Testis (tissue), 3 donors: ENCODE measurements around the gene RPS6KA4. TPM values are rescaled to one million over a fixed set of nuclear protein-coding genes. Genes with fewer than 3 reads are reported as not detected.

ENCODE experiments used
- DNase-seq: peaks from one replicate; pipeline ENCODE4 v3.0.0-alpha.2; 2019
- H3K27ac ChIP-seq, 2 donors: fragments of 200-600 bp; sonication (generic); one replicate each; pipeline ENCODE4 v1.5.1; 2019
- H3K27me3 ChIP-seq: fragments of 200-600 bp; sonication (generic); one replicate; pipeline ENCODE4 v1.5.1; 2019
- H3K36me3 ChIP-seq: fragments of 200-600 bp; sonication (generic); one replicate; pipeline ENCODE4 v1.5.1; 2017; ENCODE audit warnings: low read depth; ENCODE audit errors: missing control alignments
- H3K4me1 ChIP-seq: fragments of 200-600 bp; sonication (generic); one replicate; pipeline ENCODE4 v1.5.1; 2019
- H3K4me3 ChIP-seq, 2 donors: fragments of 200-600 bp; sonication (generic); one replicate each; pipeline ENCODE4 v1.5.1; 2017 to 2019
- H3K9me3 ChIP-seq: fragments of 200-600 bp; sonication (generic); one replicate; pipeline ENCODE4 v1.5.1; 2017
- POLR2A ChIP-seq: fragments of 450-650 bp; IDR thresholded peaks from one replicate; pipeline ENCODE4 v1.6.1; 2017; ENCODE audit warnings: antibody characterized with exemption, mild to moderate bottlenecking, moderate library complexity
- WGBS, 2 donors: methylation state at CpG; one replicate each; pipeline ENCODE4 v1.1.5; 2018; 5-methylcytosine and 5-hydroxymethylcytosine counted together
- intact Hi-C: fragments of 100-400 bp; cut with DNase I; formaldehyde crosslinking; loops from one replicate; pipeline ENCODE4 v1.15.1; 2023; ENCODE audit warnings: low total_unique reads
- polyA plus RNA-seq: library from polyadenylated mRNA; stranded (reverse); fragments of 350-450 nt; fragmentation: Illumina TruSeq; extraction: RNeasy Lipid Tissue Mini Kit (QIAGEN cat#74804); gene quantifications from one replicate; pipeline ENCODE4 v1.2.3, GENCODE V29; 2014; ENCODE audit warnings: low read depth, low replicate concordance; ENCODE audit not compliant: insufficient read depth
- total RNA-seq, 2 donors: library from RNA; depleted of rRNA; stranded (reverse); fragments of >200 nt; gene quantifications; one replicate each; pipeline ENCODE4 v1.2.3, GENCODE V29; 2016
- TF ChIP-seq, protein P1 (sequence below), 3 experiments: fragments of 450-650 bp in 2 of 3; fragments of 200-600 bp in 1 of 3; sonication (generic) in 1 of 3; IDR thresholded peaks; one replicate each; pipeline ENCODE4 v1.5.1; 2016 to 2019; ENCODE audit warnings: antibody characterized with exemption in 3 of 3, mild to moderate bottlenecking in 2 of 3, moderate library complexity in 1 of 3

RPS6KA4 gene
- total and polyA plus RNA-seq, 3 donors from 2014 or later = 9.2 to 15.6 (median 15.6) TPM

DNA sequence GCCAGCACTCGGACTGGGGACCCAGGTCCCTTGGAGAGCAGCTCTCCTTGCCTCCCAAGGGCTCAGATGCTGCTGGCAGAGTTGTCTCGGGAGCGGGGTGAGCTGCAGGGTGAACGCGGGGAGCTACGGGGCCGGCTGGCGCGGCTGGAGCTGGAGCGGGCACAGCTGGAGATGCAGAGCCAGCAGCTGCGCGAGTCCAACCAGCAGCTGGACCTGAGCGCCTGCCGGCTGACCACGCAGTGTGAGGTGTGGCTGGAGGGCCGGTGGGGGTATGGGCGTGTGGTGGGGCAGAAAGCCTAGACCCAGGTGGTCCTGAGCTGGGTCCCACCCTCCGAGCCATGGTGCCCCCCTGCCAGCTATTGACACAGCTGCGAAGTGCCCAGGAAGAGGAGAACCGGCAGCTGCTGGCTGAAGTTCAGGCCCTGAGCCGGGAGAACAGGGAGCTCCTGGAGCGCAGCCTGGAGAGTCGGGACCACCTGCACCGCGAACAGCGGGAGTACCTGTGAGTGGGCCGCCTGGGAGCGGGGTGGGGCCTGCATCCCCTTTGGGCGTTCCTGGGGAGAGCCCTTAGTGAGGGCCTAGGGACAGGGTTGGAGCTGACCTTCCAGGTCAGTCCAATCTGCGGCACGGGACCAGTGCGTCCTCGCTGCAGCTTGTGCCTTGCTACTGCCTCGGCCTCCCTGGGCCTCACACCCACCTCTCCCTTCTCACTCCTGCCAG, 5.8 kb upstream of the RPS6KA4 start:
- TF ChIP-seq POLR2A = no peak
- TF ChIP-seq, protein P1, sequence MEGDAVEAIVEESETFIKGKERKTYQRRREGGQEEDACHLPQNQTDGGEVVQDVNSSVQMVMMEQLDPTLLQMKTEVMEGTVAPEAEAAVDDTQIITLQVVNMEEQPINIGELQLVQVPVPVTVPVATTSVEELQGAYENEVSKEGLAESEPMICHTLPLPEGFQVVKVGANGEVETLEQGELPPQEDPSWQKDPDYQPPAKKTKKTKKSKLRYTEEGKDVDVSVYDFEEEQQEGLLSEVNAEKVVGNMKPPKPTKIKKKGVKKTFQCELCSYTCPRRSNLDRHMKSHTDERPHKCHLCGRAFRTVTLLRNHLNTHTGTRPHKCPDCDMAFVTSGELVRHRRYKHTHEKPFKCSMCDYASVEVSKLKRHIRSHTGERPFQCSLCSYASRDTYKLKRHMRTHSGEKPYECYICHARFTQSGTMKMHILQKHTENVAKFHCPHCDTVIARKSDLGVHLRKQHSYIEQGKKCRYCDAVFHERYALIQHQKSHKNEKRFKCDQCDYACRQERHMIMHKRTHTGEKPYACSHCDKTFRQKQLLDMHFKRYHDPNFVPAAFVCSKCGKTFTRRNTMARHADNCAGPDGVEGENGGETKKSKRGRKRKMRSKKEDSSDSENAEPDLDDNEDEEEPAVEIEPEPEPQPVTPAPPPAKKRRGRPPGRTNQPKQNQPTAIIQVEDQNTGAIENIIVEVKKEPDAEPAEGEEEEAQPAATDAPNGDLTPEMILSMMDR (IDR thresholded peaks at IDR 0.05) = no peak
- Histone ChIP-seq H3K9me3 (no peaks in the 10 kb centered on the region), H3K4me3 (no peak overlapping the region), H3K27me3 (no peaks in the 10 kb centered on the region), H3K4me1 (peaks cover 23% of the 10 kb centered on the region), H3K36me3 (no peaks in the 10 kb centered on the region), H3K27ac (no peak overlapping the region)
- intact Hi-C loops = no loop called here
- no peak for DNase-seq
- WGBS, 2 donors = 71 to 90% methylated on average over 2 to 34 of the region's 34 CpGs

DNA sequence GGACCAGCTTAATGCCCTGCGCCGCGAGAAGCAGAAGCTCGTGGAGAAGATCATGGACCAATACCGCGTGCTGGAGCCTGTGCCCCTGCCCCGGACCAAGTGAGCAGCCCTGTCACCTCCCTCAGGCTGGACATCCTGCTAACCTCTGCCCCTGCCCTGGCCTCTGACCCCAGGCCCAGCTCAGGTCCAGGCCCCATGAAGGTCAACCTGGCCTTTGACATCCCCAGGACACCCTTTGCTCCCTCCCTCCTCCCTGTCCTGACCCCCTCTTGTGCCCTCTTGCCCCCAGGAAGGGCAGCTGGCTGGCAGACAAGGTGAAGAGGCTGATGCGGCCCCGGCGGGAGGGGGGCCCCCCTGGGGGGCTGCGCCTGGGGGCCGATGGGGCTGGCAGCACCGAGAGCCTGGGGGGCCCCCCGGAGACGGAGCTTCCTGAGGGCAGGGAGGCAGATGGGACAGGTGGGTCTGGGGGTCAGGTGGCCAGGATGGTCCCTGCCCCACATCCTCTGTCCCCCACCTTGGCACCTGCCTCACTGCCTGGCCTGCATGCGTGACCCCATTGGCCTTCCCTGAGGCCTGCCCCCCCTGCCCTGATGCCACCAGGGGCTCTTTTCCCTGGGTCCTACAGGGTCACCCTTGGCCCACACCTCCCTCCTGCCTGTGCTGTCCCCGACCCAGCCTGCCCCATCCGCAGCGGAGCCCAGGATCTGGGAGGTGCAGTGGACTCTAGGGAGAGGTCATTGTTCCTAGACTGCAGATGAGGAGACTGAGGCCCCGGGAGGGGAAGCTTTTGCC, 5.1 kb upstream of the RPS6KA4 start:
- intact Hi-C loops = no loop called here
- DNase-seq = no peak
- Histone ChIP-seq H3K27me3 (no peaks in the 10 kb centered on the region), H3K36me3 (no peaks in the 10 kb centered on the region), H3K4me1 (peaks cover 28% of the 10 kb centered on the region), H3K4me3 (no peak overlapping the region), H3K27ac (no peak overlapping the region), H3K9me3 (no peaks in the 10 kb centered on the region)
- TF ChIP-seq, protein P1 (IDR thresholded peaks at IDR 0.05) = no peak
- no peak for TF ChIP-seq POLR2A
- WGBS, 2 donors = 60 to 79% methylated on average over 11 to 18 of the region's 20 CpGs

DNA sequence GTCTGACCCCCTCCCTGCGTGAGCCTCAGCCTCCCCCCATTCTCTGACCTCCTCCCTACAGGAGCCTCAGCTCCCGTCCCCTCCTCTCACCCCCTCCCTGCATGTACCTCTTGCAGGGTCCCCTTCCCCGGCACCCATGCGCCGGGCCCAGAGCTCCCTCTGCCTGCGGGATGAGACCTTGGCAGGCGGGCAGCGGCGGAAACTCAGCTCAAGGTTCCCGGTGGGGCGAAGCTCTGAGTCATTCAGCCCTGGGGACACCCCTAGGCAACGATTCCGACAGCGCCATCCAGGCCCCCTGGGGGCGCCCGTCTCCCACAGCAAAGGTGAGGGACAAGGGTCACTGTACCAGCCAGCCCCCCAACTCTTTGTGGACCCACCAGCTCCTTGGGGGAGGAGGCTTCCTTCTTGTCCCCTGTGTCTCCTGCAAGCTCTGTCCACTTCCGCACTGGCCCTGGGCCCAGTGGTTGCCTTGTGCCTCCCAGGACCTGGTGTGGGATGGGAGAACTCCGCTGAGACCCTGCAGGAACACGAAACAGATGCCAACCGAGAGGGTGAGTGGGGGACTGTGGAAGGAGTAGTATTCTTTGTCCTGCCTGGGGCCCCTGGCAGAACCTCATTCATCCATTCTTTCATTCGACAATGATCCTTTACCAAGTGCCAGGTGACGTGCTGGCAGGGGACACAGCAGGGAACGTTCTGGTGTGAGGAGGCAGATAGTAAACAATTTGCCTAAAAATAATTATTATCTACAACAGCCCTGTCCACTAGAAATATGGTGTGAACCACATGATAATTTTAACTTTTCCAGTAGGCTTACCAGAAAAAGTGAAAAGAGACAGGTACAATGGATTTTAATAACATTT, 3.7 kb upstream of the RPS6KA4 start:
- 31 to 32% methylated on average over 17 to 23 of the region's 23 CpGs for WGBS, 2 donors
- peak; percentile 80 for DNase-seq
- peak overlapping the region; percentile 14 to 55 for H3K27ac ChIP-seq

More for the DNA sequence above, 3.7 kb upstream of the RPS6KA4 start:
- H3K4me1 ChIP-seq = peaks cover 38% of the 10 kb centered on the region
- intact Hi-C loops = no loop called here
- no peak for TF ChIP-seq POLR2A
- TF ChIP-seq, protein P1 (IDR thresholded peaks at IDR 0.05) = peak; percentile 48 to 58 (median 56)
- no peak overlapping the region for H3K4me3 ChIP-seq
- H3K36me3 ChIP-seq = no peaks in the 10 kb centered on the region
- H3K27me3 ChIP-seq = no peaks in the 10 kb centered on the region
- H3K9me3 ChIP-seq = no peaks in the 10 kb centered on the region
